Measurements from ENCODE around the gene FGD3. TPM values are rescaled to one million over a fixed set of nuclear protein-coding genes. Genes with fewer than 3 reads are reported as not detected.

The FGD3 gene
- total and polyA plus RNA-seq, 2 of the 8 experiments (the other 6 are each of a cell fraction or from before 2014, with no cell fraction given), result 1.4 to 1.9 TPM

DNA sequence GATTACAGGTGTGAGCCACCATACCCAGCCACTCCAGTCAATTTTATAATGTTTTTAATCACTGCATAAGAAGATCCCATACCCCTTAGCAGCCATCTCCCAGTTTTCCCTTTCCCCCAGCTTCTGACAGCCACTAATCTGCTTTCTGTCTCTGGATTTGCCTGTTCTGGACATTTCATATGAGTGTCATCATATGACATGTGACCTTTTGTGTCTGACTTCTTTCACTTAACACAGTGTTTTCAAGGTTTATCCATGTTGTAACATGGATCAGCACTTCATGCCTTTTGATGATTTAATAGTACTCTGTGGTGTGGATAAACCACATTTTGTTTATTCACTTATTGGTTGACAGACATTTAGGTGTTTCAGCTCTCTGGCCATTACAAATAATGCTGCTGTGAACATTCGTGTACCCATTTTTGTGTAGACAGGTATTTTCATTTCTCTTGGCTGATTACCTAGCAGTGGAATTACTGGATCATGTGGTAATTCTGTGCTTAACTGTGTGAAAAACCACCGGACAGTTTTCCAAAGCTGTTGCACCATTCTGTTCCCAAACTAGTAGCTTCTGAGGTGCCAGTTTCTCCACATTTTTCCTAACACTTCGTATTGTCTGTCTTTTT, 119.8 kb downstream of the FGD3 start:
- Histone ChIP-seq H3K9ac (replicated peaks in 1 of 4; ENCODE audit: extremely low read depth in 1 of 4, low read depth in 3 of 4, low read length in 3 of 4) (no peak overlapping the region), H2BK5ac (ENCODE audit: low read depth, low read length) (no peak overlapping the region), H2BK120ac (replicated peaks; ENCODE audit: low read depth, low read length) (no peak overlapping the region), H3K18ac (ENCODE audit: extremely low read depth, low read length) (no peak overlapping the region), H2AFZ (ENCODE audit: low read length) (no peak overlapping the region), H3K4me3 (ENCODE audit: extremely low read depth in 1 of 4, insufficient read depth in 2 of 4, low read depth in 3 of 4, low read length in 4 of 4) (no peak overlapping the region), H3K79me1 (ENCODE audit: low read depth, low read length) (no peaks in the 10 kb centered on the region; the same call in 1 of the 2 replicates), H3K79me2 (ENCODE audit: control insufficient read depth in 1 of 2, insufficient read depth in 2 of 2, low read length in 2 of 2) (no peaks in the 10 kb centered on the region), H3K23ac (ENCODE audit: insufficient read length) (no peak overlapping the region), H3K56ac (replicated peaks; ENCODE audit: insufficient read length, low read depth, low read length) (no peak overlapping the region), H3K4me1 (replicated peaks in 1 of 4; ENCODE audit: control insufficient read depth in 3 of 4, insufficient read depth in 4 of 4, low read length in 3 of 4) (peaks cover 0 to 7% (median 1%) of the 10 kb centered on the region in 4 experiments; a peak in 6 of 7 replicates), H3K4me2 (ENCODE audit: insufficient read depth in 1 of 2, low read depth in 2 of 2, low read length in 2 of 2) (no peak overlapping the region), H3K27ac (ENCODE audit: low read depth, low read length) (no peak overlapping the region), H3K36me3 (ENCODE audit: control insufficient read depth in 2 of 4, insufficient read depth in 4 of 4, low read length in 3 of 4) (no peaks in the 10 kb centered on the region), H4K91ac (replicated peaks; ENCODE audit: insufficient read length, low read length) (no peak overlapping the region), H3K27me3 (replicated peaks in 1 of 4; ENCODE audit: control insufficient read depth in 3 of 4, extremely low read depth in 1 of 4, insufficient read depth in 3 of 4, low read length in 3 of 4) (no peaks in the 10 kb centered on the region), H3K23me2 (ENCODE audit: low read depth, low read length) (no peaks in the 10 kb centered on the region), H2AK5ac (ENCODE audit: low read depth, low read length) (no peak overlapping the region), H4K8ac (ENCODE audit: extremely low read depth, insufficient read depth, low read length) (no peak overlapping the region), H2BK15ac (ENCODE audit: low read length) (no peak overlapping the region), H3K4ac (replicated peaks; ENCODE audit: insufficient read length, low read depth, low read length) (no peak overlapping the region), H3K14ac (ENCODE audit: insufficient read length) (no peak overlapping the region), H2BK20ac (ENCODE audit: low read length) (no peak overlapping the region), H4K20me1 (replicated peaks in 1 of 2; ENCODE audit: control insufficient read depth in 1 of 2, insufficient read depth in 2 of 2, low read length in 2 of 2) (no peaks in the 10 kb centered on the region), H2BK12ac (ENCODE audit: low read depth, low read length) (no peak overlapping the region), H4K5ac (ENCODE audit: insufficient read length, low read depth, low read length) (no peak overlapping the region), H3K9me3 (ENCODE audit: insufficient read depth in 2 of 2, low read depth in 1 of 2, low read length in 1 of 2) (no peaks in the 10 kb centered on the region)
- ChIA-PET CTCF (ENCODE audit: partially characterized antibody) (interaction anchor here (0.6 to 1.2 kb wide), 4 partner anchors 9 to 33 kb away, joined by 3 to 5 read pairs (median 3); no protein-coding TSS in a partner anchor), POLR2A (ENCODE audit: partially characterized antibody) (interaction anchor here (1.1 kb wide), 1 partner anchor 39 kb away, joined by 3 read pairs; no protein-coding TSS in a partner anchor)
- DNase-seq (ENCODE audit: low read depth in 1 of 2, low spot score in 2 of 2) (no peak), FAIRE-seq (no peak)
- 83% methylated on average over 3 of the region's 3 CpGs; no CpG with 5 or more reads in 1 of the 2 experiments for WGBS, 2 experiments (ENCODE audit: extremely low coverage in 1 of 2, insufficient coverage in 1 of 2, insufficient read length in 1 of 2, insufficient replicate concordance in 2 of 2, low coverage in 1 of 2, low lambda C conversion rate in 2 of 2, missing lambda C conversion rate in 1 of 2)
- TF ChIP-seq NRF1 (IDR thresholded peaks at IDR 0.05; ENCODE audit: low read depth, low read length), result no peak
- no peak for TF ChIP-seq ASH2L (IDR thresholded peaks at IDR 0.05; ENCODE audit: low read length)
- no peak for TF ChIP-seq POLR2AphosphoS5 (IDR thresholded peaks at IDR 0.05; ENCODE audit: low read depth, low read length)
- no peak for TF ChIP-seq JUND (IDR thresholded peaks at IDR 0.05; ENCODE audit: low read length)
- no peak for TF ChIP-seq CHD2 (IDR thresholded peaks at IDR 0.05; ENCODE audit: low read length)
- no peak for TF ChIP-seq KDM5A (IDR thresholded peaks at IDR 0.05; ENCODE audit: low read length)

Data from H1 (cell line).